ENCODE results near the gene EP300. TPM values are rescaled to one million over a fixed set of nuclear protein-coding genes. Genes with fewer than 3 reads are reported as not detected.

The EP300 gene
- total and polyA plus RNA-seq, 2 of the 8 experiments (the other 6 are each of a cell fraction or from before 2014, with no cell fraction given): 39.5 to 109 TPM

- Histone ChIP-seq H3K23ac (ENCODE audit: insufficient read length) (no peak overlapping the region), H3K79me2 (ENCODE audit: control insufficient read depth in 1 of 2, insufficient read depth in 2 of 2, low read length in 2 of 2) (no peaks in the 10 kb centered on the region), H4K5ac (ENCODE audit: insufficient read length, low read depth, low read length) (no peak overlapping the region), H3K4me1 (replicated peaks in 1 of 4; ENCODE audit: control insufficient read depth in 3 of 4, insufficient read depth in 4 of 4, low read length in 3 of 4) (peaks cover 0 to 12% (median 6%) of the 10 kb centered on the region in 4 experiments; a peak in 6 of 7 replicates), H3K18ac (ENCODE audit: extremely low read depth, low read length) (no peak overlapping the region), H2BK5ac (ENCODE audit: low read depth, low read length) (no peak overlapping the region), H3K4me3 (ENCODE audit: extremely low read depth in 1 of 4, insufficient read depth in 2 of 4, low read depth in 3 of 4, low read length in 4 of 4) (no peak overlapping the region), H2BK20ac (ENCODE audit: low read length) (no peak overlapping the region), H3K36me3 (ENCODE audit: control insufficient read depth in 2 of 4, insufficient read depth in 4 of 4, low read length in 3 of 4) (peaks cover 9 to 32% (median 15%) of the 10 kb centered on the region in 4 experiments), H3K4me2 (ENCODE audit: insufficient read depth in 1 of 2, low read depth in 2 of 2, low read length in 2 of 2) (no peak overlapping the region), H4K8ac (ENCODE audit: extremely low read depth, insufficient read depth, low read length) (no peak overlapping the region; the same call in 1 of the 2 replicates), H3K9ac (replicated peaks in 1 of 4; ENCODE audit: extremely low read depth in 1 of 4, low read depth in 3 of 4, low read length in 3 of 4) (no peak overlapping the region; a peak in 1 of 7 replicates), H3K27me3 (replicated peaks in 1 of 4; ENCODE audit: control insufficient read depth in 3 of 4, extremely low read depth in 1 of 4, insufficient read depth in 3 of 4, low read length in 3 of 4) (no peaks in the 10 kb centered on the region), H3K27ac (ENCODE audit: low read depth, low read length) (no peak overlapping the region), H2AFZ (ENCODE audit: low read length) (no peak overlapping the region), H2AK5ac (ENCODE audit: low read depth, low read length) (no peak overlapping the region), H3K14ac (ENCODE audit: insufficient read length) (no peak overlapping the region), H3K9me3 (ENCODE audit: insufficient read depth in 2 of 2, low read depth in 1 of 2, low read length in 1 of 2) (no peaks in the 10 kb centered on the region; a peak in 2 of 4 replicates), H2BK120ac (replicated peaks; ENCODE audit: low read depth, low read length) (no peak overlapping the region), H3K56ac (replicated peaks; ENCODE audit: insufficient read length, low read depth, low read length) (no peak overlapping the region), H3K23me2 (ENCODE audit: low read depth, low read length) (no peaks in the 10 kb centered on the region), H2BK15ac (ENCODE audit: low read length) (no peak overlapping the region), H3K79me1 (ENCODE audit: low read depth, low read length) (no peaks in the 10 kb centered on the region), H3K4ac (replicated peaks; ENCODE audit: insufficient read length, low read depth, low read length) (no peak overlapping the region), H4K91ac (replicated peaks; ENCODE audit: insufficient read length, low read length) (no peak overlapping the region), H2BK12ac (ENCODE audit: low read depth, low read length) (no peak overlapping the region), H4K20me1 (replicated peaks in 1 of 2; ENCODE audit: control insufficient read depth in 1 of 2, insufficient read depth in 2 of 2, low read length in 2 of 2) (no peaks in the 10 kb centered on the region)
- no peak for TF ChIP-seq GABPA (IDR thresholded peaks at IDR 0.05; ENCODE audit: borderline replicate concordance, insufficient read depth, low read length)
- DNase-seq (ENCODE audit: low read depth in 1 of 2, low spot score in 2 of 2): no peak
- CTCF ChIA-PET (ENCODE audit: partially characterized antibody): interaction anchor here (0.6 to 2.6 kb wide), 2 partner anchors 30 to 435 kb away, joined by 3 to 7 read pairs; no protein-coding TSS in a partner anchor
- FAIRE-seq: no peak
- POLR2A ChIA-PET (ENCODE audit: partially characterized antibody): interaction anchor here (1.0 to 2.0 kb wide), 6 partner anchors 11 to 207 kb away, joined by 3 to 8 read pairs (median 4); no protein-coding TSS in a partner anchor
- WGBS, 2 experiments (ENCODE audit: extremely low coverage in 1 of 2, insufficient coverage in 1 of 2, insufficient read length in 1 of 2, insufficient replicate concordance in 2 of 2, low coverage in 1 of 2, low lambda C conversion rate in 2 of 2, missing lambda C conversion rate in 1 of 2): 94% methylated on average over 7 of the region's 7 CpGs; no CpG with 5 or more reads in 1 of the 2 experiments
Observed at GRCh38 chr22:41215926-41216325, 123.5 kb downstream of the EP300 start.
